AG08395 (cell line): ENCODE results near the gene ENAH.
A peak's percentile ranks its signal among the peaks of the same experiment; 100 is the strongest.

Experiments
- DNase-seq: peaks from one replicate; pipeline ENCODE4 v3.0.0; 2012; ENCODE audit warnings: mixed read lengths, low spot score

Gene ENAH

DNA sequence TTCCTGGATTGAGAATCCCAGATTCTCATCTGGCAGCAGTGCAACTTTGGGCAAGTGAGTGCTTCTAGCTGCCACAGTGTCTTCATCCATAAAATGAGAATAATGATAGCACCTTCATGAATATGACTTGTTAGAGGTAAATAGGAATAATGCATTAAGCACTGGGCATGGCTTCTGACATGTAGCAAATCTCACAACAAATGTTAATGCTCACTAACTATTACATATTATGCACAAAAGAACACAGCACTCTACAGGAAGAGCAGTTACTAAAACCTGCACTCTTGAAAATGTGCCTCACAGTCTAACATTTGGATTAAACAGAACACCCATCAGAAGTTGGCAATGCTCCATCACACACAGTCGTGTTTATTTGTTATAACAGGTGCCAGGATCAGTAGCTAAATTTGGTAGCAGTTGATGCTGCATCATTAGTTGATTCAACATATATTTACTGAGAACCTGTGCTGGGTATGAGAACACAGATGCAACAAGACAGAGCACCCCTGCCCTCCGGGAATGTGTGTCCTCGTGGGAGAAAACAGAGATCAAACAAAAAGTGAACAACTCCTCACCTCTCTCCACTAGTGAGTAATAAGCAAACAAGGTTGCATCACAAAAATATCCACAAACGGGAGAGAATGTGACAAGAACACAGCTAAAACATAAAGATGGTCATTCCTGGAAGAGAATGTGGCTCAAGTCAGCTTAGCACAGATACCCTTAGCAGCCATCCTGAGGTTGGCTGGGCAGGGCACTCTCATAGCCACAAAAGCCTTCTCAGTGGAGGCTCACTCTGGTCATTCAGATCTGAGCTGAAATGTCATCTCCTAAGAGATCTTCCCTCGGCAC, 198.9 kb downstream of the ENAH start:
- no peak for DNase-seq

DNA sequence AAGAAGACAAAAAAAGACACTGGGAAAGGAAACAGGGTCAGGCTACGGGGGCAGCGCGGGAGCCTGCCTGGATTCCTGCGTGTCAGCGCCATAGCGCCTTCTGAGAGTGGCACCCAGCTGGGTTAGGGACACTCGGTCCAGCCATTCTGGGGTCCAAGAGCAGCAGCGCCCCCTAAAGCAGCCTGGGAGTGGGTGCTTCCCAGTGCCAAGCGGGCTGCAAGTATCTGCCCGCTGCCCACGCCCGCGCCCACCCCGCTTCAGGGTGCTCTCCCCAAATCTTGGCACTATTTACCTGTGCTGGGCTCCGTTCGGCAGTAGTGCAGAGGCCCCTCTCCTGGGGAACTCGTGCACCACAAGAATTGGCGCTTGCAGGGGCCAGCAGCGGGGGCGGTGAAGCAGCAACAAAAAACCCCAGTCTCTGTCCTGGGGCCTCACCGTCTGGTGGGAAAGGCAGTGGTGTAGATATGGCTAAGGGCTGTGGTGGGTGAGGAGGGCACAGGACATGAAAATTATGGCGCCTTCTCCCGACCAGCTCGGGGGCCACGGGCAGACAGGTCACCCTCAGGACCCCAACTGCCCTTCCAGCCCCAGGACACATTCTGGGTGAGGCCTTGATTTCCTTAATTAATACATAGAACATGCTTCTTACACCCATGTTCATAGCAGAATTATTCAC, 200.9 kb downstream of the ENAH start:
- DNase-seq, result no peak

DNA sequence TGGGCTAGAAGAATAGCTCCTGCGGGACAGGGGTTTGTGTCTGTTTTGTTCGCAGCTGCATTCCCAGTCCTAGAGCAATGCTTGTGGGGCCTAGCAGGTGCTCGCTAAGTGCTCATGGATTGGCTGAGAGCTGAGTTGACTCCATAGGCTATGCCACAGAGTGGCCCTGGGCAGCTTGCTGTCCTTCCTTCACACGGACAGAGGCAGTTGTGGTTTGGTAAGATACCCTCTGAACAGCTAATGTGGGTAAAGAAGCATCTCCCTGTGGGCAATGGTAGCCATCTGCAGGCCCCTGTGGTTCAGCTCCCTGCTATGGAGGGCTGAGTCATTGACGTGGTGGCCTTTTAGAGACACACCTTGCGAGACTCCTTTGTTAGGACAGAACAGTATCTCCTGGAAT, 201.6 kb downstream of the ENAH start:
- DNase-seq, result no peak

DNA sequence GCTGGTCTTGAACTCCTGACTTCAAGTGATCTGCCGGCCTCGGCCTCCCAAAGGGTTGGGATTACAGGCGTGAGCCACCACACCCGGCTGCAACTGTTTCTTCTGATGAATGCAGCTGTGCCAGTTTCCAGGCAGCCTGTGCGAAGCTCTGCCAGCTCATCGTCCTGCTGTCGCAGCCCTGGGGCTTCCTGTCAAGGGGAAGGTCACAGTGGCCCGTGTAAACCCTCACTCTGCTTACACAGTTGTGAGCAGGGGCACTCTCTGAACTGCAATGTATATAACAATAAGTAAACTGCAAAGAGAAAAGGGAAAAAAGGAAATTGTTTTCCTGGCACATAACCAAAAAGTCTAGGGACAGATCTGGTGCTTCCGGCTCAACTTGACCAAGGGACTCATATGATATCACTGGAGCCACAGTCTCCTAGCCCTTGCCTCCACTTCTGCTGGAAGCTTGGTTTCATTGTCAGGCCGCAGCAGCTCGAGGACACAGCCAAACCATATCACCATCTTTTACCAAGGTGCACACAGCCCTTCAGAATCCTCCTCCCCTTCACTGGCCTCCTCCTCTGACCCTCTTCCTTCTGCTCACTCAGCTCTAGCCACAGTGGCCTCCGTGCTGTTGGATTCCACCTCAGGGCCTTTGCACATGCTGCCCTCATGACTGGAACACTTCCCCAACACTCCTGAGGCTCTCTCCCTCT, 202.3 kb downstream of the ENAH start:
- no peak for DNase-seq

DNA sequence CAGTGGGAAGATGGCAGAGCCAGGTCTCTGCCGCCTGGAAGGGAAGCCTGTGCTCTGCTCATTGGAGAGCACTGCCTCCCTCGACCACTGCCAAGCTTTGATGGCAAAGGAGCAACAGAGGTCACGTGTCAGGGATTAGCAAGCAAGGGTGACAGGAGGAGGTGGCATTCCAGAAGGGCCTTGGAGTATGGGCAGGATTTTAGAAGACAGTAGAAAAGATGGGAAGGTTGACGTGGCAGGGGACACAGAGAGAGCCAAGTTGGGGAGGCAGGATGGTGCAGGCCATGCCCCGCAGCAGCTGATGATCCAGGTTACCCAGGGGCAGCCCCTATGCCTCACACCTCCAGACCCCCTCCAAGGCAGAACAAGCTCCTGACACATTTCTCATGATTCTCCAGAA, 203.1 kb downstream of the ENAH start:
- no peak for DNase-seq

DNA sequence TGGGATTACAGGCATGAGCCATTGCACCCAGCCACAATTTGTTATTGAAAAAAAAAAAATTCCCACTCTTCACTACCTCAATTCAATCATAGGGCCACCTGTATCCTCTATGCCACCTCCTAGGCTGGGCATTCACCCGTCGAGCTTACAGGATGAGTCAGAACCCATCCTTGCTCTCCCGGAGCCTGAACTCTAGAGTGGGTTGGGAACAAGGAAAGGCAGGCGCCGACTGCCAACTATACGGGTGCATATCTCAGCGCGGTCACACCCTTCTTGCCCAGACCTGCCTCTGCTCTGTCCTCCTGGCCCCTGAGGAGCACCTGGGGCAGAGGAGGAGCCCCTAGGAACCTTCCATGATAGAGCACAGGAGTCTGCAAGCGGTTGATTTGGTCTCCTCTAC, 203.7 kb downstream of the ENAH start:
- DNase-seq, result no peak

DNA sequence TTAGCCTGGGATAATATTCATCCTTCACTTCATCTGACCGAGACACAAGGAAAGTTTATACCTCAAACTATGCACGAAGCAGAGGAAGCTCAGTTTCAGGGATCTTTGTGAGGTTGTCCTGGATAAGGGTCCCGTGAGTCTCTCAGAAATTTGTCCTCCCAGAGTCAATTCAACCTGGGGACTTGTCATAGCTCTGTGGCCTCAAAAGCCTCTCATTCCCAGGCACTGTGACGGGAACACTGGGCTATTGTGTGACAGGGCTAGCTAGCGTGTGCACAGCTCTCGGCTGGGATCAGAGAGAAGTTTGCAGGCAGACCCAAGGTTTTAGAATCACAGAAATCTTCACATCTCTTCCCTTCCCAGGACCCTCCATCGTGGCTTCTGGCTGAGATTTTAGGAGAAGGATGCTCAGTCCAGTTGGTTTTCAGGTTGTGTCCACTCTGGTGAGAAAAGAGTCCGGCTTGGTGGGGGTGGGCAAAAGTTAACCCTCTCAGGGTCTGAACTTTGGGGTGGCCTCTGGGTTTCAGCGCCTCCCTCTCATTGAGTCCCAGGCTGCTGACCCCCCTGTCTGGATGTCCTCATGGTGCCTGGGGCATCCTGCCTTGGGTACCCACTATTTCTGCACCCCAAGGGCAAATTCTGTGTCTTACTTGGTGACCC, 204.6 kb downstream of the ENAH start:
- DNase-seq, result no peak

DNA sequence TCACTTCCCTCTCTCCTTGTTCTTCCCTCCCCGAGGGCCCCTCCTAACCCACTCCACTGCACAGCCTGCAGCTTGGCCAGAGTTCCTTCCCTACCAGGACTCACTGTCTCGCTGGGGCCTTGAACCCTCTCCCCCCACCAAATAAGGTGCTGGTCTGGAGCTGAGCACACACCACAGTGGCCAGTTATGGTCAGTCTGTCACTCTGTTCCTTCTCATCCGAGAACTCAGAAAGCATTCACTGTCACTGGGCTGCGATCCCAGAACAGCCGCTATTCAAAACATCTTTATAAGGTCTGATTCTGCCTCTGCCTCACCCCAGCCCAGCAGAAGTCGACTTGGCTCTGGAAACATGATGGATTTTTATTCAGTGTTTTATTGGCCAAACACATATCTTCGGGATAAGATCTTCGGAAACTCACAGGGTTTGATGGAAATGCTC, 205.3 kb downstream of the ENAH start:
- peak; percentile 49 for DNase-seq

DNA sequence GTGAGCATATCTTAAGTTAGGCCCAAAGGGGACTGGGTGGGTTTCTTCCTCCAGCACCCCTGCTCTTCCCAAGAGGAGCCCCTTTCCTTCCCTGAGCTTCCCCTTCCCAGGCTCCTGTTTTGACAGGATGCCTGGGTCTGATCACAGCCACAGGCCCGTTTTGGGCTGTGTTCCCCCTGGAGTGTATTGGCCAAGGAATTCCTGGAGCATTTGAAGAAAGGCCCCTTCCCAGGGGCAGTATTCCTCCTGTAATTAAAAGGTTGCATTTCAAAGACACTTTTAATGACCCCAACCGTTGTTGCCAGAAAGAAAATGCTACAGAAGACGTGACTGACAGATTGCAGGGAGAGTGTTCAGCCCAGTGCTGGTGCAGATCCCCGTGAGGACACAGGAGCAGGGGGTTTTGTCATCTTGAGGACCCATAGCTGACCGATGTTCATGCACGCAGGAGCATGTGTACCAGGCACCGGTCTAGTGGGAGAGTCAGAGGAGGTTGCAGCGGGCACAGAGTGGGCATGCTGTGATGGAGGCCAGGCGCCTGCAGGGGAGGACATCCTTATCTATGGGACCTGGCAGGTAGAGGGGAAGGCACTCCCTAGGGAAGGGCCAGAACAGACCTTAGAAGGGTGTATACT, 205.8 kb downstream of the ENAH start:
- DNase-seq, result no peak

DNA sequence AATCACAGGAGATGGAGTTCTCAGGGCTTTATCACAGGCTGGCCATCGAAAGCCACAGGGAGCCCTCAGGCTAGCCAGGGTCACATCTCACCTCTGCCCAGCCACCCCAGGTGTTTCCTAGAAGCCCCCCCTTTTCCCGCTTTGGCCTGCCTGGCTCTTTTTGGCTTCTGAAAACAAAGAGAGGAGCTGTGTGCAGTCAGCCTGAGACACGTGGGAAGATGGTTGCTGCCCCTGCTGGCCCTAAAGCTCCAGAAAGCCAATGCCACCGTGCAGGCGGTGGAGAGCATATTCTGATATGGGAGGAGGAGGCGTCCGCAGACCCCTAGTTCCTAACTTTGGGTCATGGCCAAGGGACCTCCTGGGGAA, 206.3 kb downstream of the ENAH start:
- DNase-seq, result no peak

DNA sequence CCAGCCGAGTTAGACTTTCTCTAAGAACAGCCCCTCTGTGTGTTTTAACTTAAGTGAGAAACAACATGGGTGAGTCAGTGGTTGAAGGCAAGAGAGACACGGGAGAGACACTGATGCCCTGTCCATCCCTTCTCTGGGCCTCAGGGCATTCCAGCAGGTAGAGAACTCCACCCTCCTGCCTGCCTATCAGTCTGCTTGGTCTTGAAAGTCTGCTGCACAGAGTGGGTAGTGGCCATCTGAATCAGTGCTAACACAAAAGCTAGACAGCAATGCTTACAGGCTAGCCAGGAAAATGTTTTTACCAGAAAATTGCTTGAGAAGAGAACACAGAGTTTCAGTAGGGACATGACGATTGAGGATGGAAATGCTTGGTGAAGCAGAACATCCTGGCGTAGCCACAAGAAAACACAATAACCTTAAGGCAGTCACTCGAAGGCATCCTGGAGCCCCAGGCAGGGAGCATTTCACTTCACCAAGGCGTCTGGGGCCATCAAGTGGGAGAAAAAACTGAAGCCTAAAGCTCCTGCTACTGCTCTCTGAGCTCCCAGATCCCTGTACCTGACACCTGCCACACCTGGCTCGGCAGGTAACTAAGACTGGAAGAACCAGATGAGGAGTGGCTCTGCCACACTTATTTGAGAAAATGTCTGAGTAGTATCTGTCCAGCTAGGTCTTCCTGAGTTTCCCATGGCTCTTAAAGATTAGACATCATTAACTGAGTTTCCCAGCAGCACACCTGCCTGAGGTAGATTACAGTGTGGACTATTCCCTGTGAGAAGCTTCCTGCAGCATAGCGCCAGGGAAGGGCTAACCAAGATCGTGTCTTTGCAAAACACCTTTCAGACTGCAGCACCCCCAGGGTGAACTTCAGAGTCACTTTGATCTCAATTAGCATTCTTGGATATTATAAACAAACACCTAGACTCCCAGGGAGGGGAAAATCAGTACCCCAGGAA, 207.0 kb downstream of the ENAH start:
- DNase-seq, result no peak

DNA sequence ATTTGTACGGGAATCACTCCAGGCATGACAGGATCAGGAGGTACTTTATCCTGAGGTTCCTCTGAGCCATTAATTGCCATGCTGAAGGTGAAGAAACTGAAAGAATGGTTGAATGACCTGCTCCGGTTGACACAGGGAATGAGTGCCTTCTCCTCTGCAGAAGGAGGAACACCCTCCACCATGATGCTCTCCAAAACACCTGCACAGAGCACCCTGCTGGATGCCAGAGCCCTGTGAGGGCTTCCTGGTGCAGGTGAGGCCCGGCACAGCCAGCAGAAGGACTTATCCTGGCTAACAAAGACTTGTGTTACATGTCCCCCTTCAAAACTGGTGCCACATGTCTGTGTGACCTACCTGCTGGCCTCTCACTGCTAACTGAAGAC, 210.8 kb downstream of the ENAH start:
- no peak for DNase-seq

DNA sequence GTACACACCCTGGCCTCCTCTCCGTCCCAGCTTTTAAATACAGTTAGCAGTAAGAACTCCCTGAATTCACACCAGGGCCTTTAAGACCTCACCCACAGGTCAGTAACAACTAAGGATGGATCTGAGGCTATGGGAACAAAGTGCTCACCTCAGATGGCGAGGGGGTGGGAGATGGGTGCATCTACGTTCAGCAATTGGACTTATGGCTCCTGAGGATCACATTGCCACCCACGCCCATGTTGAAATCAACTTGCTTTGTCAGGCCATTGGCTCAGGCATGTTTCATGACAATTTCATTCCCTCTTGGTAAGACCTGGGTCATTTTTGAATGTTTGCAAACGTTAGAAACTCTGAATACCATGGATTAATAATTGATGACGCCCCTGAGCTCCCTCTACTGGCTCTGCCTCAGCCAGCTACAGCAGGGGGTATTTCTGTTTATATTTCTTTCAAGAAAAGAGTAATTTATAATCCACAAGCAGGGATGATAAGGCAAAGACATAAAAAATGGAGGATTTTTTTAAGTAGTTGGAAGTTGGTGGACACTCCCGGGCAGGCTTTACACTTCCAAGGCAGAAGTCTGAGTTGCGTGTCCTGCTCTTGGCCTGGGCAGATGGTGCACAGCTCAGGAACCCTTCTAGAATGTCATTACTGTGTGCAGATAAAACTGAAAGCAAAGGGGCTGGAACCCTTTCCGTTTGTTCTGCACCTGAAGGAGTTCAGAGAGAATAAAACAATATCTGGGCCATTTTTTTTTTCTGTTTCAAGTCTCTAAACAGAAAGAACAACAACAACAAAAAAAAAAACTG, 211.4 kb downstream of the ENAH start:
- DNase-seq, result no peak

DNA sequence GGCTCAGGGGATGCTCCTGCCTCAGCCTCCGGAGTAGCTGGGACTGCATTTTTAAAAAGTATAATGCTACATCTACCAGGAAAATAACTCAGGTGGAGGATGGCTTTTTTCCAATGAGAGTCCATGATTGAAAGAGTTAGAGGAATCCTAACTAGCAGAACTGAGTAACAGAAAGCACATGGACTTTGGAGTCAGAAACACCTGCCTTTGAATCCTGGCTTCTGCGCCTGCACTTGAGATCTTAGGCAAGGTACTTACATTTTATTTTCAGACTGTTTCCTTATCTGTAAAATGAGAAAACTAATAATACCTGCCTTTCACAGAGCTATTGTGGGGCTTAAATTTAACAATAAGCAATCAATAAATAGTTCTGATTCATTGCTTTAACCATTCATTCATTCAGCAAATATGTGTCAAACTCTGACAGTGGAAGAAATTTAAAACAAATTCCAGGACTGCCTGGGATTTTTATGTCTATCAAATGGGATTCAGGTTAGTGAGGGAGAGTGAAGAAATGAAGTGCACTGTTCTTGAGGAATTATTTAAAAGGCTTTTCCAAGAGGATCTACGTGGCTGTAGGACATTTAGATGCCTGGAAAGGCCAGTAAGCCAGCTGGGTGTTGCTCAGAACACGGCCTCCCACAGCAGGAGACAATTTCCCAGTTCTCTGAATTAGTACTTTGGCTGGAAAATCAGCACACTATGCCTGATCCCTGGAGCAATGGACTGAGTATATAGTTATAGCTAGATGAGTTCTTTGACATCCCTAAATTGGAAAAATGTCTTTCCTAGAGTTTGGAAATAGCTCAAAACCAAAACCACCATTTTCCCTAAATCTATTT, 212.3 kb downstream of the ENAH start:
- no peak for DNase-seq

DNA sequence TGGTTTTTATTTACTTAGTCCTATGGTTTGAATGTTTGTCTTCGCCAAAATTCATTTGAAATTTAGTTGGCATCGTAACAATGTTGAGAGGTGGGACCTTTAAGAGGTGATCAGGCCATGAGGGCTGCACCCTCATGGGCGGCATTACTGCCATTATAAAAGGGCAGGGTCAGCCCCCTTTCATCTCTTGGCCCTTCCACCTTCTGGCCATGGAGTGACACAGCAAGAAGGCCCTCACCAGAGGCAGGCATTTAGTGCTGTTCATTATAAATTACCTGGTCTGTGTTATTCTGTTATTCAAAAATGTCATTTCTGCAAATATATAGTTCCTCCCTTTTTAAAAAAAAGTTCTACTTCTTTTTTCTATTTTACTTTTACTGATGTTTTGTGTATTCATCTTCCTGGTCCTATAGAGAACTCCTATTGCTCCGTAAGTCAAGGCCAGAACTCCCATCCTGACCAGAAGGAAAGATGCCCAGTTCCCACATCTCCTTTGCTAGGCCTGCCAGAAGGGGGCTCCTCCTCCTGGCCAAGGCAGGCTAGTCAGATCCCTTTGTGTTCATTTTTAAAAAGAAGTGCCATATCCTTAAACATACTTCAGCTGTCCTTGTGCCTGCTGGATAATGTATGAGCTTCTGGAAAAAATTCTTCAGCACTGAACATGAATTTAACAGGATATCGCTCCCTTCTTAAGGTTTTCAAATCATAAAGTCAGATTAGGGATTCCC, 215.0 kb downstream of the ENAH start:
- peak; percentile 31 for DNase-seq
